Dermis blood vessel endothelial cell (primary cell): ENCODE data around the gene PTX3. TPM values are rescaled to one million over a fixed set of nuclear protein-coding genes. Genes with fewer than 3 reads are reported as not detected.

Experiments used
- DNase-seq: peaks from one replicate; pipeline ENCODE4 v3.0.0; 2010
- total RNA-seq: library from RNA; depleted of rRNA; stranded (reverse); fragments of >200 nt; gene quantifications from 2 replicates; pipeline ENCODE4 v1.2.3, GENCODE V29; 2014

The PTX3 gene
- total RNA-seq, 1 donor from 2014 or later: 192 TPM

DNA sequence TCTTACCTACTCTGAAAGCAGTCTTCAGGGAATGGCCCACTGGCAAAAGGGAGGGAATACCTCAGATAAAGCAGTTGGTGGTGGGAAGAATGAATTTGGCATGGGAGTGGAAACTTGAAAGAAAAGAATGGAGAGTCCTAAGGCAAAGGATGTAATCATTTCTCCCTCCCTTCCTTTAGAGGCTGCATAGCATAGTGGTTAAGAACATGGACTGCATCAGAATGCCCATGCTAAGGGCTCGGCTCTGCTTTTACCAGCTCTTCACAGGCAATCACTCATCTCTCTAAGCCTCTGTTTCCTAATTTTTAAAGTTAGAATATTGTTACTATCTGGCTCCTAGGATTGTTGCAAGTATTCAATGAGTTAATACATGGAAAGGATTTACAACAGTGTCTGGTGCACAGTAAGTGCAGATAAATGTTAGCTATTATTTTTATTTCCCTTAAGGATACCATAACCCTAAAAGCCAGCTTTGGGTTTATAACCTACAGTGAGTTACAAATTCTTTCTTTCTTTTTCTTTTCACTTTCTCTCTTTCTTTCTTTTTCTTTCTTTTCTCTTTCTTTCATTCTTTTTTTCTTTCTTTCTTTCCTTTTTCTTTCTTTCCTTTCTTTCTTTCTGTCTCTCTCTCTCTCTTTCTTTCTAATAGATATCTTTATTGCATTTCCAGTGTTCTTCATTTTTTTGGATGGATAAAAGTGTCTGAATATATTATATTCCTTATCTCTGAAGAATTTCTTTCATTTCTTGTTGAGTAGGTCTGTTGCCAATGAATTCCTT is 43.0 kb downstream of the PTX3 start:
- DNase-seq: no peak

DNA sequence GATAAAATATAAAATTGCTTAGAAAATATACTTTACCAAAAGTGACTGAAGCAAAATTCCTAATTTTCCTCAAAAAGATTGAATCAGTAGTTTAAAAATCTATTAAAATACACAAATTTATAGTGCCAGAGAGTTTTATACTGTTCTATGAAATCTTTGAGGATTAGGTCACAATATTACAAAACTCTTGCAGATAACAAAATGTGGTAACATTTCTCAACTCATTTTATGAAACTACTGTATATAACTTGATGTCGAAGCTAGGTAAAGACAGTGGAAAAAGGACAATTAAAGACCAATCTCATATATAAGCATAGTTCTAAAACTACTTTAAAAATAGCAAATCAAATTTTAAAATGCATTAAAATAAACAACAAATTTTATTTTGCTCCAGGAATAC is 50.7 kb downstream of the PTX3 start:
- DNase-seq: no peak

DNA sequence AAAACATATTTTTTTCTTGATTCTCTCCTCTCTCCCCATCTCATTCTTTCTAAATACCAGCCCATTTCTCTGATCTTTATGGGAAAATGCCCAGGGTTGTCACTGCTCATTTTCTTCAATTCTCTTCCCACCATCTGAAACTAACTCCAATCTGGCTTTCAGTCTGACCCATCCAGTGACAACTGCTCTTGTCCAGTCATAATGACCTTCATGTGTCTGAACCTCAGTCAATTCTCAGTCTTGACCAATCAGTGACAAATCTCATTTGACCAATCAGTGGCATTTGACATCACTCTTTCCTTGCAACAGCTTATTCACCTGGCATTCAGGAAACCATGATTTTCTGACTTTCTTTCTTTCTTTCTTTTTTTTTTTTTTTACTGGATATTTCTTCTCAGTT is 51.5 kb downstream of the PTX3 start:
- no peak for DNase-seq

DNA sequence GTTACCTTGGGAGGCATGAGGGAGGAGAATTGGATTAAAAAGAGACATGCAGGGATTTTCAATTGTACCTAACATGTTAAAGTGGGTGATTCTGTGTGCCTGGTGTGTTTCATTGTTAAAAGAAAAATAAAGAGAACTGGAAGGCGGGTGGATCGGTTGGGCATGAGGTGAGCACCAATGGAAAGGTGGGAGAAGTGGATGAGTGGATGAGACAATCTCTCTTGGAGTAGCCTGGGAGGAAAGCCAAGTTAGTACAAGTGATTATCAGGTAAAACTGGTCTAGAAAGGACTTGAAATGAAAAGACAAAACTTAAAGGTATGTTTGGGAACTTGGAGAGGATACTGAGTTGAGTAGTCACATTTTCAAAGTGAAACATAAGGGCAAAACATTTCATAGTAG is 54.5 kb downstream of the PTX3 start:
- DNase-seq: no peak

Other genes with a start within 250 kb of the PTX3 start
- gene VEPH1, start 66.6 kb downstream of the PTX3 start, total RNA-seq: 8.2 and 35.9 TPM in 2 replicates